Activated naive CD4-positive, alpha-beta T cell (primary cell): ENCODE data around the gene PRRC2C.

ENCODE experiments used
- DNase-seq, 4 experiments: peaks; one replicate each; lab custom pipeline; 2025; lab: John Stamatoyannopoulos, UW

The PRRC2C gene

DNA sequence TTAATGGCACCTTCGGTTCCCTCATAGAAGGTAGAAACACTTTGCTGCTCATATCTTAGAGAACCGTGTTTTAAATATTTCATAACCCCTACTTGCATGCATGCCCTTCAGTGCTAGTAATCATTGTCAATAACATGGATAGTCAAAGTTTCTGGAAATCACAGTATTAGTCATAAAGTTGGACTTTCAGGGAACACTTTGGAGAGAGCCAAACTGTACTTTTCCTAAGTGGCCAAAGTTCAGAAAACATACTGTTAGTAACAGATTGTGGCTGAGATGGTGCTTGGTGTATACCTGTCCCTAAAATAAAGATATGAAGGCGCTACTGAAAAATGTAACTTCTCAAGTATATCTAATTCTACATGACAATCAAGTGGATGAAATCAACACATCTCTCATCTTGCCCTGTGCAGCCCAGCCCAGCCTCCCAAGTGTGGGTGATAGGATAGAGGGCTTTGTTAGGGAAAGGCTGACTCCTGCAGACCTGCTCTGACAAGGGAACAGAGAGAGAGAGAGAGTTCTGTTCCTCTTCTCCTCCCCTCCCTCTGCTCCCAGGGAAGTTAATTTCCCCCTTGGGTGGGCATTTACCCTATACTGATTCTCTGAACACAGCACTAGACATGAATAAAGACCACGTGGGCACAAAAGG is 152.7 kb downstream of the PRRC2C start:
- no peak for DNase-seq

GRCh38 chr1:171640225-171640624 is 154.9 kb downstream of the PRRC2C start:
- no peak for DNase-seq

DNA sequence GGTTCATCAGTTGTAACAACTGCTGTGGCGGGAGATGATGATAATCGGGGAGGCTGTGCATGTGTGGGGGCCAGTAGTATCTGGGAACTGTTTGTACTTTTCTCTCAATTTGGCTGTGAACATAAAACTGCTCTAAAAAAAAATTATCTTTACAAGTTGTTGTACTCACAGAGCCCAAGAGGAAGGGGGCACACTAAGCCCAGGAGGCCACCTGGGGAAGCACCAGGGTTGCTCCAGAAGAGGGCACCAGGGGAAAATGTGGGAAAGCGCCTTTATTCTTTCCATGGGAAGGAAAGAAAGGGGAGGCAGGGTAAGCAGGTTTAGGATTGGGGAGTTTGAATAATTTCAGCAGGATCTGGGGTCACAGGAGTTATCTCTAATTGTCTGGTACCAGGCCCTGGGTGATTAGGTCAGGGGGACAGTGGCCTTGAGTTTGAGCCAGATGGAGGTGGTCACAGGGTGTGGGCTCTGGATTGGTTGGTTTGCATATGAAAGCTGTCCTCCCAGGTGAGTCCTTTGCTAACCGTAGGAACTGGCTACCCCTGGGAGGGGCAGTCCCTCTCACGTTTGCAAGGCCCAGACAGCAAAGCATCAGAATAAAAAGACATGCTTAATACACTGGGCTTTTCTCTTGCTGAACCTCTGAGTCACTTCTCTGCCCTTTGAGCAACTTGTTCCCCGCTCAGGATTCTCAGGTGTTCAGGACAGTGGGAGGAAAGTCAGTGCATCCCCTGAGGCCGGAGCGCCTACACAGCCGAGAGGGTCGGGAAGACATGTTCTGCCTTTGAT is 155.9 kb downstream of the PRRC2C start:
- DNase-seq = no peak

DNA sequence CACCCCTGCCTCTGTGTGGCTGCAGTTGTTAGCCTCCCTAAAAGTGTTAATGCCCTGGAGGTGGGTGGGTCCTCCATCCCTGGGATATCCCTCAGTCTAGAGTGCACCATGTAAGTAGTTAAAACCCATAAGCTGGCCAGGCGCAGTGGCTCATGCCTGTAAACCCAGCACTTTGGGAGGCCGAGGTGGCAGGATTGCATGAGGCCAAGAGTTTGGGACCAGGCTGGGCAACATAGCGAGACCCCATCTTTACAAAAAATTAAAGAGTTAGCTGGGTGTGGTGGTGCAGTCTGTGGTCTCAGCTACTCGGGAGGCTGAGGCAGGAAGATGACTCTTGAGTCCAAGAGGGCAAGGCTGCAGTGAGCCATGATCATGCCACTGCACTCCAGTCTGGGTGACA is 156.9 kb downstream of the PRRC2C start:
- no peak for DNase-seq
